A549 (cell line): ENCODE results near the gene SMARCD3. TPM values are rescaled to one million over a fixed set of nuclear protein-coding genes. Genes with fewer than 3 reads are reported as not detected.

Source experiments
- ATAC-seq, 2 experiments: fragments of 200-7000 bp in 1 of 2; fragments of >200 bp in 1 of 2; cut with Nextera tagmentation in 1 of 2; cut with Tn5 transposase in 1 of 2; 3 replicates each; pipeline versions ENCODE4 v1.8.0 to v1.9.1; 2018 to 2020; ENCODE audit warnings: mild to moderate bottlenecking in 1 of 2, moderate library complexity in 1 of 2
- CTCF ChIA-PET: fragments of 300-600 bp; sonication (Branson Sonifier 250); formaldehyde crosslinking; extraction: SDS; loops from one replicate; lab custom pipeline; 2021; ENCODE audit warnings: antibody characterized with exemption, inconsistent platforms; lab: Yijun Ruan, JAX
- POLR2A ChIA-PET: fragments of 350-600 bp; formaldehyde crosslinking; extraction: SDS; loops from one replicate; lab custom pipeline; 2021; ENCODE audit warnings: antibody characterized with exemption, inconsistent platforms; lab: Yijun Ruan, JAX
- DNase-seq, 2 experiments: peaks; one replicate each; pipeline versions ENCODE4 v3.0.0 to v3.0.0-alpha.2; 2011 to 2016; ENCODE audit warnings: low read depth in 1 of 2, low spot score in 1 of 2
- FAIRE-seq: peaks from 2 replicates; lab custom pipeline; 2011; peaks lifted over from hg19 to GRCh38; lab: Jason Lieb, UNC
- H3K27ac ChIP-seq, 2 experiments: fragments of >200 bp; sonication (Bioruptor Twin); formaldehyde crosslinking; 3 replicates each; pipeline ENCODE4 v1.5.1; 2016 to 2017
- H3K4me1 ChIP-seq: fragments of >200 bp; sonication (Bioruptor Twin); formaldehyde crosslinking; 3 replicates; pipeline ENCODE4 v1.6.1; 2016
- H3K4me2 ChIP-seq: fragments of >200 bp; sonication (Bioruptor Twin); formaldehyde crosslinking; 3 replicates; pipeline ENCODE4 v1.6.1; 2016
- H3K4me3 ChIP-seq: fragments of >200 bp; sonication (Bioruptor Twin); formaldehyde crosslinking; 3 replicates; pipeline ENCODE4 v1.5.1; 2016
- H3K9me3 ChIP-seq: fragments of >200 bp; sonication (Bioruptor Twin); formaldehyde crosslinking; 3 replicates; pipeline ENCODE4 v1.6.1; 2016
- CBX2 ChIP-seq: fragments of 200-600 bp; sonication (generic); IDR thresholded peaks from 2 replicates; pipeline ENCODE4 v1.6.1; 2016; ENCODE audit warnings: low read depth, mild to moderate bottlenecking, borderline replicate concordance
- EP300 ChIP-seq, 2 experiments: fragments of >200 bp; sonication (Bioruptor Twin); formaldehyde crosslinking; IDR thresholded peaks; 2 replicates in 1 of 2; 3 replicates in 1 of 2; pipeline ENCODE4 v1.6.1; 2016 to 2017
- ESRRA ChIP-seq: fragments of 150-350 bp; IDR thresholded peaks from 2 replicates; pipeline ENCODE4 v1.6.1; 2014; ENCODE audit warnings: mild to moderate bottlenecking, low read length, borderline replicate concordance
- FOXS1 ChIP-seq: fragments of 250-450 bp; sonication (Bioruptor Pico); IDR thresholded peaks from 2 replicates; pipeline ENCODE4 v1.5.0; 2020; ENCODE audit warnings: mild to moderate bottlenecking, moderate library complexity
- HOXB13 ChIP-seq: fragments of 250-450 bp; sonication (Bioruptor Pico); IDR thresholded peaks from 2 replicates; pipeline ENCODE4 v1.5.0; 2020; ENCODE audit warnings: low read depth, mild to moderate bottlenecking, moderate library complexity
- JUN ChIP-seq, 2 experiments: fragments of >200 bp; sonication (Bioruptor Twin); formaldehyde crosslinking; IDR thresholded peaks; 2 replicates in 1 of 2; 3 replicates in 1 of 2; pipeline ENCODE4 v1.6.1; 2016 to 2017
- KDM1A ChIP-seq: fragments of 200-600 bp; sonication (generic); IDR thresholded peaks from 2 replicates; pipeline ENCODE4 v1.6.1; 2016; ENCODE audit warnings: low read depth, mild to moderate bottlenecking
- KDM5A ChIP-seq: fragments of 200-600 bp; sonication (generic); IDR thresholded peaks from 2 replicates; pipeline ENCODE4 v1.6.1; 2016; ENCODE audit warnings: antibody characterized with exemption, mild to moderate bottlenecking
- MYC ChIP-seq: IDR thresholded peaks from 2 replicates; pipeline ENCODE4 v1.6.1; 2012; ENCODE audit warnings: mild to moderate bottlenecking, inconsistent platforms, low read length, improper control_type of control experiment, borderline replicate concordance
- NR3C1 ChIP-seq: fragments of >200 bp; sonication (Bioruptor Twin); formaldehyde crosslinking; IDR thresholded peaks from 3 replicates; pipeline ENCODE4 v1.6.1; 2017
- PHF8 ChIP-seq: fragments of 200-600 bp; sonication (generic); IDR thresholded peaks from 2 replicates; pipeline ENCODE4 v1.6.1; 2016; ENCODE audit warnings: low read depth, mild to moderate bottlenecking, antibody characterized with exemption, moderate library complexity, borderline replicate concordance
- POLR2A ChIP-seq: IDR thresholded peaks from 2 replicates; pipeline ENCODE4 v1.6.1; 2012; ENCODE audit warnings: mild to moderate bottlenecking, low read length
- POLR2AphosphoS2 ChIP-seq: conservative IDR thresholded peaks from 2 replicates; pipeline ENCODE4 v1.6.1; 2012; ENCODE audit warnings: low read length, improper control_type of control experiment, inconsistent platforms
- RCOR1 ChIP-seq: fragments of 150-350 bp; IDR thresholded peaks from 2 replicates; pipeline ENCODE4 v1.6.1; 2014; ENCODE audit warnings: antibody characterized with exemption, low read length, low read depth
- SREBF2 ChIP-seq: fragments of 450-650 bp; IDR thresholded peaks from 2 replicates; pipeline ENCODE4 v1.6.1; 2014; ENCODE audit warnings: mild to moderate bottlenecking, moderate library complexity
- TP53 ChIP-seq: fragments of 250-450 bp; sonication (Bioruptor Pico); IDR thresholded peaks from 2 replicates; pipeline ENCODE4 v1.5.0; 2021; ENCODE audit warnings: mild to moderate bottlenecking, moderate library complexity
- WGBS: methylation state at CpG from one replicate; pipeline ENCODE4 v1.1.6; 2017; ENCODE audit errors: missing lambda C conversion rate; 5-methylcytosine and 5-hydroxymethylcytosine counted together
- polyA plus RNA-seq, 4 experiments: library from polyadenylated mRNA; depleted of rRNA in 3 of 4; stranded (reverse); fragments of >200 nt; fragmentation: RNase III in 1 of 4; extraction: RNeasy Plus Mini Kit Qiagen cat#74134 plus additional on column Dnase treatment in 1 of 4; gene quantifications; 2 replicates in 3 of 4; 3 replicates in 1 of 4; pipeline ENCODE4 v1.2.3, GENCODE V29; 2011 to 2017
- TF ChIP-seq, protein P1 (sequence below): fragments of 250-450 bp; sonication (Bioruptor Pico); IDR thresholded peaks from 2 replicates; pipeline ENCODE4 v1.5.0; 2020; ENCODE audit warnings: low read depth, mild to moderate bottlenecking, moderate library complexity
- TF ChIP-seq, protein P2 (sequence below): fragments of >200 bp; sonication (Bioruptor Twin); formaldehyde crosslinking; IDR thresholded peaks from 3 replicates; pipeline ENCODE4 v1.5.1; 2016
- TF ChIP-seq, protein P3 (sequence below): IDR thresholded peaks from 2 replicates; pipeline ENCODE4 v1.6.1; 2012; ENCODE audit warnings: low read depth, borderline replicate concordance
- TF ChIP-seq, protein P4 (sequence below): fragments of 250-450 bp; sonication (Bioruptor Pico); IDR thresholded peaks from 2 replicates; pipeline ENCODE4 v1.5.0; 2021; ENCODE audit warnings: mild to moderate bottlenecking, moderate library complexity, borderline replicate concordance
- TF ChIP-seq, protein P5 (sequence below): fragments of 200-600 bp; sonication (generic); IDR thresholded peaks from 2 replicates; pipeline ENCODE4 v1.6.1; 2016; ENCODE audit warnings: antibody characterized with exemption, mild to moderate bottlenecking, moderate library complexity
- TF ChIP-seq, protein P6 (sequence below): fragments of >200 bp; sonication (Bioruptor Twin); formaldehyde crosslinking; IDR thresholded peaks from 3 replicates; pipeline ENCODE4 v1.6.1; 2016
- TF ChIP-seq, protein P7 (sequence below): fragments of >200 bp; sonication (Bioruptor Twin); formaldehyde crosslinking; IDR thresholded peaks from 2 replicates; pipeline ENCODE4 v1.6.1; 2016
- TF ChIP-seq, protein P8 (sequence below): fragments of 450-650 bp; IDR thresholded peaks from 2 replicates; pipeline ENCODE4 v1.6.1; 2014; ENCODE audit warnings: antibody characterized with exemption

The SMARCD3 gene
- polyA plus RNA-seq, 2 of the 4 experiments (the other 2 are of a cell fraction), result 11.6 to 12.5 TPM

DNA sequence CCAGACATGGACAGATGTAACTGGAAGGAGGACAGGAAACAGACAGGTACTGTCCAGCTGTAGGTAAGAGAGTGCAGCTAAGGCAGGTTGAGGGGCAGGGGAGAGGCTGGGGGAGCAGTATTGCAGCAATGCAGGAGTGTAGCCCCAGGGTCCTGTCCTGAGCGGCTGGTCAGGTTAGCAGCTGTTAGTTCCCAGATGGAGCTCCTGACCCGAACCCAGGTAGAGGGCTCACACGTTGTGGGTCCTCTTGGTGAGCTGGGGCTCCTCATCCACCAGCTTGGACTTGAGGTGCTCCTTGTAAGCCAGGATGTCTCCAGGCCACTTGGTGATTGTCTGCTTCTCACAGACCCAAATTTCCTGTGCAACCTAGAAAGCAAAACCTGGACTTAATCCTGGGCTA lies 34.7 kb downstream of the SMARCD3 start:
- no peak for FAIRE-seq
- no peak overlapping the region for H3K27ac ChIP-seq
- DNase-seq, result no peak
- no peak overlapping the region for H3K4me2 ChIP-seq
- no peak for TF ChIP-seq FOXS1
- TF ChIP-seq, protein P1, sequence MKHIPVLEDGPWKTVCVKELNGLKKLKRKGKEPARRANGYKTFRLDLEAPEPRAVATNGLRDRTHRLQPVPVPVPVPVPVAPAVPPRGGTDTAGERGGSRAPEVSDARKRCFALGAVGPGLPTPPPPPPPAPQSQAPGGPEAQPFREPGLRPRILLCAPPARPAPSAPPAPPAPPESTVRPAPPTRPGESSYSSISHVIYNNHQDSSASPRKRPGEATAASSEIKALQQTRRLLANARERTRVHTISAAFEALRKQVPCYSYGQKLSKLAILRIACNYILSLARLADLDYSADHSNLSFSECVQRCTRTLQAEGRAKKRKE, result no peak
- no peak for TF ChIP-seq JUN (IDR thresholded peaks at IDR 0.05)
- no peak for TF ChIP-seq ESRRA
- TF ChIP-seq NR3C1, result no peak
- no peak for TF ChIP-seq SREBF2
- no peak for TF ChIP-seq POLR2A
- no peak for TF ChIP-seq PHF8
- TF ChIP-seq CBX2, result no peak
- TF ChIP-seq HOXB13 (CRISPR knock-in tag), result no peak
- TF ChIP-seq, protein P2, sequence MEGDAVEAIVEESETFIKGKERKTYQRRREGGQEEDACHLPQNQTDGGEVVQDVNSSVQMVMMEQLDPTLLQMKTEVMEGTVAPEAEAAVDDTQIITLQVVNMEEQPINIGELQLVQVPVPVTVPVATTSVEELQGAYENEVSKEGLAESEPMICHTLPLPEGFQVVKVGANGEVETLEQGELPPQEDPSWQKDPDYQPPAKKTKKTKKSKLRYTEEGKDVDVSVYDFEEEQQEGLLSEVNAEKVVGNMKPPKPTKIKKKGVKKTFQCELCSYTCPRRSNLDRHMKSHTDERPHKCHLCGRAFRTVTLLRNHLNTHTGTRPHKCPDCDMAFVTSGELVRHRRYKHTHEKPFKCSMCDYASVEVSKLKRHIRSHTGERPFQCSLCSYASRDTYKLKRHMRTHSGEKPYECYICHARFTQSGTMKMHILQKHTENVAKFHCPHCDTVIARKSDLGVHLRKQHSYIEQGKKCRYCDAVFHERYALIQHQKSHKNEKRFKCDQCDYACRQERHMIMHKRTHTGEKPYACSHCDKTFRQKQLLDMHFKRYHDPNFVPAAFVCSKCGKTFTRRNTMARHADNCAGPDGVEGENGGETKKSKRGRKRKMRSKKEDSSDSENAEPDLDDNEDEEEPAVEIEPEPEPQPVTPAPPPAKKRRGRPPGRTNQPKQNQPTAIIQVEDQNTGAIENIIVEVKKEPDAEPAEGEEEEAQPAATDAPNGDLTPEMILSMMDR, result no peak
- no peak for TF ChIP-seq POLR2AphosphoS2
- TF ChIP-seq RCOR1, result no peak
- no peaks in the 10 kb centered on the region for H3K4me1 ChIP-seq
- no peak overlapping the region for H3K4me3 ChIP-seq
- POLR2A ChIA-PET, result interaction anchor here (1.5 kb wide), 1 partner anchor 13 kb away, joined by 6 read pairs; the partner anchor contains the start of gene ABCF2
- no peaks in the 10 kb centered on the region for H3K9me3 ChIP-seq
- WGBS, result 91% methylated on average over 3 of the region's 3 CpGs
- CTCF ChIA-PET, result interaction anchor here (1.0 to 1.6 kb wide), 4 partner anchors 31 to 101 kb away, joined by 3 to 5 read pairs (median 4); no protein-coding TSS in a partner anchor
- ATAC-seq, result no peak

DNA sequence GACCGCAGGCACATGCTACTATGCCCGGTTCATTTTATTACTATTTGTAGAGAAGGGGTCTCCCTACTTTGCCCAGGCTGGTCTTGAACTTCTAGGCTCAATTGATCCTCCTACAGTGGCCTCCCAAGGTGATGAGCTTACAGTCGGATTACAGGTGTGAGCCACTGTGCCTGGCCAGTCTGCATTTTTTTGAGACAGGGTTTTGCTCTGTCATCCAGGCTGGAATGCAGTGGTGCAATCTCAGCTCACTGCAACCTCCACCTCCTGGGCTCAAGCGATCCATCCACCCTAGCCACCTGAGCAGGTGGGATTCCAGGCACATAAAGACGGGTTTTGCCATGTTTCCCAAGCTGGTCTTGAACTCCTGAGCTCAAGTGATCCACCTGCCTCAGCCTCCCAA lies 35.9 kb downstream of the SMARCD3 start:
- Histone ChIP-seq H3K4me3 (no peak overlapping the region), H3K27ac (no peak overlapping the region), H3K9me3 (no peaks in the 10 kb centered on the region), H3K4me2 (no peak overlapping the region), H3K4me1 (no peaks in the 10 kb centered on the region)
- FAIRE-seq (no peak), DNase-seq (no peak), ATAC-seq (no peak)
- CTCF ChIA-PET, result interaction anchor here (0.7 to 1.5 kb wide), 5 partner anchors 10 to 102 kb away, joined by 3 to 5 read pairs (median 4); no protein-coding TSS in a partner anchor
- WGBS, result 89% methylated on average over 5 of the region's 5 CpGs
- POLR2A ChIA-PET, result interaction anchor here (1.0 kb wide), 1 partner anchor 14 kb away, joined by 3 read pairs; the partner anchor contains the start of gene ABCF2
- TF ChIP-seq, protein P3, sequence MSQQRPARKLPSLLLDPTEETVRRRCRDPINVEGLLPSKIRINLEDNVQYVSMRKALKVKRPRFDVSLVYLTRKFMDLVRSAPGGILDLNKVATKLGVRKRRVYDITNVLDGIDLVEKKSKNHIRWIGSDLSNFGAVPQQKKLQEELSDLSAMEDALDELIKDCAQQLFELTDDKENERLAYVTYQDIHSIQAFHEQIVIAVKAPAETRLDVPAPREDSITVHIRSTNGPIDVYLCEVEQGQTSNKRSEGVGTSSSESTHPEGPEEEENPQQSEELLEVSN, result no peak
- TF ChIP-seq, protein P4, sequence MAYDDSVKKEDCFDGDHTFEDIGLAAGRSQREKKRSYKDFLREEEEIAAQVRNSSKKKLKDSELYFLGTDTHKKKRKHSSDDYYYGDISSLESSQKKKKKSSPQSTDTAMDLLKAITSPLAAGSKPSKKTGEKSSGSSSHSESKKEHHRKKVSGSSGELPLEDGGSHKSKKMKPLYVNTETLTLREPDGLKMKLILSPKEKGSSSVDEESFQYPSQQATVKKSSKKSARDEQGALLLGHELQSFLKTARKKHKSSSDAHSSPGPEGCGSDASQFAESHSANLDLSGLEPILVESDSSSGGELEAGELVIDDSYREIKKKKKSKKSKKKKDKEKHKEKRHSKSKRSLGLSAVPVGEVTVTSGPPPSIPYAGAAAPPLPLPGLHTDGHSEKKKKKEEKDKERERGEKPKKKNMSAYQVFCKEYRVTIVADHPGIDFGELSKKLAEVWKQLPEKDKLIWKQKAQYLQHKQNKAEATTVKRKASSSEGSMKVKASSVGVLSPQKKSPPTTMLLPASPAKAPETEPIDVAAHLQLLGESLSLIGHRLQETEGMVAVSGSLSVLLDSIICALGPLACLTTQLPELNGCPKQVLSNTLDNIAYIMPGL, result no peak
- TF ChIP-seq, protein P1, result no peak
- TF ChIP-seq, protein P5, sequence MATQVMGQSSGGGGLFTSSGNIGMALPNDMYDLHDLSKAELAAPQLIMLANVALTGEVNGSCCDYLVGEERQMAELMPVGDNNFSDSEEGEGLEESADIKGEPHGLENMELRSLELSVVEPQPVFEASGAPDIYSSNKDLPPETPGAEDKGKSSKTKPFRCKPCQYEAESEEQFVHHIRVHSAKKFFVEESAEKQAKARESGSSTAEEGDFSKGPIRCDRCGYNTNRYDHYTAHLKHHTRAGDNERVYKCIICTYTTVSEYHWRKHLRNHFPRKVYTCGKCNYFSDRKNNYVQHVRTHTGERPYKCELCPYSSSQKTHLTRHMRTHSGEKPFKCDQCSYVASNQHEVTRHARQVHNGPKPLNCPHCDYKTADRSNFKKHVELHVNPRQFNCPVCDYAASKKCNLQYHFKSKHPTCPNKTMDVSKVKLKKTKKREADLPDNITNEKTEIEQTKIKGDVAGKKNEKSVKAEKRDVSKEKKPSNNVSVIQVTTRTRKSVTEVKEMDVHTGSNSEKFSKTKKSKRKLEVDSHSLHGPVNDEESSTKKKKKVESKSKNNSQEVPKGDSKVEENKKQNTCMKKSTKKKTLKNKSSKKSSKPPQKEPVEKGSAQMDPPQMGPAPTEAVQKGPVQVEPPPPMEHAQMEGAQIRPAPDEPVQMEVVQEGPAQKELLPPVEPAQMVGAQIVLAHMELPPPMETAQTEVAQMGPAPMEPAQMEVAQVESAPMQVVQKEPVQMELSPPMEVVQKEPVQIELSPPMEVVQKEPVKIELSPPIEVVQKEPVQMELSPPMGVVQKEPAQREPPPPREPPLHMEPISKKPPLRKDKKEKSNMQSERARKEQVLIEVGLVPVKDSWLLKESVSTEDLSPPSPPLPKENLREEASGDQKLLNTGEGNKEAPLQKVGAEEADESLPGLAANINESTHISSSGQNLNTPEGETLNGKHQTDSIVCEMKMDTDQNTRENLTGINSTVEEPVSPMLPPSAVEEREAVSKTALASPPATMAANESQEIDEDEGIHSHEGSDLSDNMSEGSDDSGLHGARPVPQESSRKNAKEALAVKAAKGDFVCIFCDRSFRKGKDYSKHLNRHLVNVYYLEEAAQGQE, result no peak
- no peak for TF ChIP-seq KDM1A
- TF ChIP-seq, protein P6, sequence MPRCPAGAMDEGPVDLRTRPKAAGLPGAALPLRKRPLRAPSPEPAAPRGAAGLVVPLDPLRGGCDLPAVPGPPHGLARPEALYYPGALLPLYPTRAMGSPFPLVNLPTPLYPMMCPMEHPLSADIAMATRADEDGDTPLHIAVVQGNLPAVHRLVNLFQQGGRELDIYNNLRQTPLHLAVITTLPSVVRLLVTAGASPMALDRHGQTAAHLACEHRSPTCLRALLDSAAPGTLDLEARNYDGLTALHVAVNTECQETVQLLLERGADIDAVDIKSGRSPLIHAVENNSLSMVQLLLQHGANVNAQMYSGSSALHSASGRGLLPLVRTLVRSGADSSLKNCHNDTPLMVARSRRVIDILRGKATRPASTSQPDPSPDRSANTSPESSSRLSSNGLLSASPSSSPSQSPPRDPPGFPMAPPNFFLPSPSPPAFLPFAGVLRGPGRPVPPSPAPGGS, result no peak
- no peak for TF ChIP-seq ESRRA
- no peak for TF ChIP-seq TP53
- TF ChIP-seq EP300 (IDR thresholded peaks at IDR 0.05), result no peak
- TF ChIP-seq SREBF2, result no peak
- TF ChIP-seq, protein P7, sequence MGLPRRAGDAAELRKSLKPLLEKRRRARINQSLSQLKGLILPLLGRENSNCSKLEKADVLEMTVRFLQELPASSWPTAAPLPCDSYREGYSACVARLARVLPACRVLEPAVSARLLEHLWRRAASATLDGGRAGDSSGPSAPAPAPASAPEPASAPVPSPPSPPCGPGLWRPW, result no peak
- TF ChIP-seq, protein P8, sequence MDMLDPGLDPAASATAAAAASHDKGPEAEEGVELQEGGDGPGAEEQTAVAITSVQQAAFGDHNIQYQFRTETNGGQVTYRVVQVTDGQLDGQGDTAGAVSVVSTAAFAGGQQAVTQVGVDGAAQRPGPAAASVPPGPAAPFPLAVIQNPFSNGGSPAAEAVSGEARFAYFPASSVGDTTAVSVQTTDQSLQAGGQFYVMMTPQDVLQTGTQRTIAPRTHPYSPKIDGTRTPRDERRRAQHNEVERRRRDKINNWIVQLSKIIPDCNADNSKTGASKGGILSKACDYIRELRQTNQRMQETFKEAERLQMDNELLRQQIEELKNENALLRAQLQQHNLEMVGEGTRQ, result no peak
- TF ChIP-seq KDM5A, result no peak
- no peak for TF ChIP-seq MYC
